RKO (cell line): ENCODE data around the gene HOMER2.

Source experiments
- DNase-seq: peaks from one replicate; pipeline ENCODE4 v3.0.0-alpha.2; 2016; ENCODE audit warnings: low spot score

HOMER2 gene

DNA sequence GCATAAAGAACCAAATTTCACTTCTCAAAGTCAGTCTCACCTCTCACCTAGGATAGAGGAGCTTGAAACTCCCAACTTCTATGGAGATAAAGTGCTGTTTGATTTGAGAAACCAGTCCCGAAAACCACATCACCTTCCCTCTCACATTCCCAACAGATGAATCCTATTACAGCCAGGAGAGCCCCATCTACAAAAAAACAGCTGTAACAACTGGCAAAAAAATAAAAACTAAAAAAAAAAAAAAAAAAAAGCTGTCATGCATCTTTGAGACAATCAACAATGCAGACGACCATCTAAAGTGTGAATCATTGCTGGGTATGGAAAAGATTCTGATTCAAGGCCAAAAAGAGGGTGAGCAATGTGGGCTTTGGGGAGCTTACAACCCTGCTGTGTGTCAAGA, 23.8 kb downstream of the HOMER2 start:
- DNase-seq: no peak

DNA sequence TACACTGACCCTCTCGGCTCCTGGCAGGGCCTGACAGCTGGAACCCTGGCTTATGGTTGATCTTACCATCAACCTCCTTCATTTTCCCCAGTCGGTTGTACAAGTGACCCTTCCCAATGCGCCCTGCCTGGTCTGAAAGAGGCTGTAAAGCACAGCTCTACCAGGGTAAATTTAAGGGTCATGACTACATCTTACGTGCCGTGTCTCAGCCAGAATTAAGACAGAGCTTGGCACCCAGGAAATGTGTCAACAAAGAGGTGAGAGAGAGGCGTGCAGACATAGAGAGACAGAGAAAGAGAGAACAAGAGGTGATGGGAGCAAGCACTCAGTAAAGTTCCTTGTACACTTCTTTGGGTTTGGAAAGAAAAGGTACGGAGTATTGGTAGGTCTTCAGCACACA, 28.8 kb downstream of the HOMER2 start:
- no peak for DNase-seq

DNA sequence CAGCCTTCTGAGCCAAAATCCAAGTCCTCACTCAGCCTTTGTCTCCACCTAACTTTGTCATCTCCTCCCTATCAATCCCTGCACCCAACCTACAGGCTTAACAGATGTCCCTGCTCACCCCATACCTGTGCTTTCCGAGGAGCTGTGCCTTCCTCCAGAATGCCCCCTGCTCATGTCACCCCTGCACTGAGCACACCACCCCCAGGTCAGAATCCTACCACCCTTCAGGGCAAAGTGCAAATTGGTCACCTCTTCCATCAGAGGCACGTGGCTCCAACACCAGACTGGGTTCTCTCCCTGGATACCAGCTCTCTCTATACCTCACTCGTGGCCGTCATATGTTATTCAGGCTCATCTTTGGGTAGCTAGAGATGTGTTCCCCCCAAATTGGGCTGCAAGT, 29.8 kb downstream of the HOMER2 start:
- no peak for DNase-seq

DNA sequence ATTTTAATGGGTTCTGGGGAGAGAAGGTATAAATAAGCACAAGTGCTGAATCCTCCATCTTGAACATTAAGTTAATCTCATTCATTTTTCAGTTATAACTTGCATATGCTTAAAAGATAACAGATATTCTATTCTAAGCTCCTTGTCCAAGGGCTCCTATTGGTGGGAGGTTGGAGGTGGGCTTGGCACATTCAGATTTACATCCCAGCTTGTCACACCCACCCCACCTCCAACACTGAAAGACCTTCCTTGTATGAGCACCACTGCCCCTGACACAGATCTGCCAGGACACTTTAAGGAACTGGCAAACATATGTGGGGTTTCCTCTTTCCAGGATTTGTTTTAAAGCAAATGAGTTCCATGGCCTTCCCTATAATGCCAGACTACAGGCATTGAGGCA, 30.6 kb downstream of the HOMER2 start:
- DNase-seq: no peak

DNA sequence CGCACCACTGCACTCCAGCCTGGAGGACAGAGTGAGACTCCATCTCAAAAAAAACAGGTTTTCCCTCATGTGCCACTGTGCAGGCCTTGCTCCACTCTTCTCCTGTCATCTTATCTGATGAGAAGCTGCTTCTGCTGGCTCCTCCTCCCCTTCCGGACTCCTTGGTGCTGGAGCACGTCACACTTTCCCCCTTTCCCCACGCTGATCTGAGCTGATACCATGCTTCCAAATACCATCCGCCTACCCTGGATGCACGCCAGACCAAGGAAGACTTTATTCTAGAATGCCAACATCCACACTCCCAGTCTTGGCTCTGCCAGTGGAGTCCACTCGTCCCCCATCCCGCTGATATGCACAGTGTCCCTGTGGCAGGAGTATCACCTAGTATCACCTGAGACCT, 31.3 kb downstream of the HOMER2 start:
- no peak for DNase-seq

DNA sequence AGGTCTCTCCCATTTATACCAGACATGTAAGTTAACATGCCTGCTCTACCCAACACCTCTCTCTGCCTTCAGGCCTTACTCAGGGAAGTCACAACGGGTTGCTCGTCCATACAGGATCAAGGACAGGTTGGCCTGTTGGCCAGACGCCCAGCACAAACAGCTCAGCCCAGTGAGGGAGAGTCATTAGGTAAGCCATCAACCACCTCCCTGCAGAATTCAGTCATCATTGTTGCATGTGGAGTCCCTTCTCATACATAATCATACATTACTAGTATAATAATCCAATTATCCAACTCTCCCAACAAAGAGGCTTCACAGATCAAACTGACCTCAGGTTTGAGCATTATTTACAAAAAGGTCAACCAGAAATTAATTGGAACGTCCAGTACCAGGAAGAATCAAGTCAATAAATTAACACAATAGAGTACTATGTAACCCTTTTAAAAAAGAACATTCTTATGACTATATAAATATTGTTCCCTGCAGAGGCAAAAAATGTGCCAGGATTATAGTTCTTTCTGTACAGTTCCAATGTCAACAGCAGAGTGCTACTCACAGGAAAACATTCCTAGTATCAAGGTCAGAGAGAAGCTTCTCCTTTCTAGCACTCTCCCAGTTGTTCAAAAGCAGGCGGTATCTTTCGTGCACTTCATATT, 33.2 kb downstream of the HOMER2 start:
- DNase-seq: no peak

DNA sequence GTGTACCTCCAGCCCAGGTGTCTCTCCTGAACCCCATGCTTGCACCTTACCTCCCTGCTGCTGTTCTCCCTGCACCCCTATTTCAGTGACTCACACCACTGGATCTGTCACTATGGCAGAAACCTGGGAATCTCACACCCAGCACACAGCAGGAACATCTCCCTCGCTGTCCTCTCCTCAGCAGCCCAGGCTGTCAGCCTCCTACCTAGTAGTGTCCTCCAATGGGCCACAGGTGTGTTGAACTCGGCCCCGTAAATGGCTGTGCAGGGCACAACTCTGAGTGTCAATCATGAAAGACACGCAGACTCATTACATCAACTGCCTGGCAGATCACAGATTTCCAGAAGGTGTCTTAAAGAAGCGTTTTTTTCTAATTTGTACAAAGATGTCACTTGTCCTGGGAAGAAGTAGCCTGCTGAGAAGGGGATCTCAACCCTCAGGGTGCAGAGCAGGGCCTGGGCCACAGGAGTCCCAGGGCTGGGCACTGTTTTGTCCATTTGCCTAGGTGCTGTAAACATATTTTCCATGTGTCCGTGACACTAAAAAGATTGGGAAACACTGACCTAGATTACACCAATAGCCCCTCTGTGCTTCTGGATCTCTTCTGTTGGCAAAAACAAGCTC, 33.8 kb downstream of the HOMER2 start:
- DNase-seq: no peak

DNA sequence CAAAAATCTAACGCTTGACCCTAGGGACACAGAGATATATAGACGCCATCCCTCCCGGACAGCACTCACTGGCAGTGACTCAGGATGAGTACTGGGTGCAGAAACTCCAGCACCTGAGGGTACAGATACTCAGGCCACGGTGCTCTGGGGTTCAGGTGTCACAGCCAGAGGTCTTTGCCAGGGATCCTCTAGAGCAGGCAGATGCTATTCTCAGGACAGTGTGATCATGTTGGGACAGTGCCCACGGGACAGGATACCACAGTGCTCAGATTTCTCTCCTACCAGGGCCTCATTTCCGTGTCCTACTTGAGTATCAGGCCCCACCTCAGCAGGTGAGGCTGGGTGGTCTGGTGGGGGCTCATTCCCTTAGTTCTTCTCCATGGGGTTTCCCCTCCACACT, 34.4 kb downstream of the HOMER2 start:
- no peak for DNase-seq

DNA sequence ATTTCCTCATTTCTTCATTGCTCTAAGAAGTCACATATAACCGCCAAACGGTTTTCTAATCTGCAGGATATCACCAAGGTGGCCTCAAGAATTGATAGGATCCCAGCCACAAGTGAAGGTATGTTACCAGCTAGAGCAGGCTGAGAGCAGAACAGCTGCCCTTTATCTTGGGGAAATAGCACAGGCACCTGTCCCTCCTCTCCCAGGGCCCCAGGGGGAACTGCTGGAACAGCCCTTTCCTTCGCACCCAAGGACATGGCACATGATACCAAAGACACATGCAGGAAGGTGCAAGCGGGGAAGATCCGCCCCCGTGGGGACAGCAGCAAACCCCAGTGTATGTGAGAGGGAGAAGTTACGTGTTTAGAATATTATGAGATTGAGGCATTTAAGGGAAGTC, 35.3 kb downstream of the HOMER2 start:
- no peak for DNase-seq

DNA sequence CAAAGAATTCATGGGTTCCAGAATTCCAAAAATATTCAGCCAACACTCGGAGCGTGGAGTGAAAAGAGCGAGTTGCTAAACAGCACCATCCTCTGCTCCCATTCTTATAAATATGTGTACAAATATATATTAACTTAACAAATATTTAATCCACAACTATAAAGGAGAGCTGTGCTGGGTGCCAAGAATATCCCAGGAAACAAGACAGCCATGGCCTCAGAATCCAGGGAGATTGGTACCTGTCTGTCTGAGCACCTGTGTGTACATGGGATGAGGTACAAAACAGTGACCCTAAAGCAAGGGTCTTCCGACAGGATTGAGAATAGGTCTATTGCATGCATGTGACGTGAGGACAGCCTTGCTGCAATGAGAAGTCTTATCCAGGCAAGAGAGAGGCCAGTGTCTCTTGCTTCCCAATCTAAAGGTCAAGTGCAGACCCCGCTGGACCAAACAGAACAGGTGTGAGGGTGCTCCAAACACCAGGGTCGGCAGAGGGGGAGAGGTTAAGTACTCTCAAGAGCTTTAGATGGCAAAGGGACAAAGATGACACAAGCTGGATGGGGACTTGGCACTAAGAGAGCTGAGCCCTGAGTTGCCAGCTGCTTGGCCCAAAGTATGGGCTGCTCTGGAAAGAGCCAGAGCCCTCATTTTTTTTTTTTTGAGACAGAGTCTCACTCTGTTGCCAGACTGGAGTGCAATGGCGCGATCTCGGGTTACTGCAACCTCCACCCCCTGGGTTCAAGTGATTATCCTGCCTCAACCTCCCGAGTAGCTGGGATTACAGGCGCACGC, 36.2 kb downstream of the HOMER2 start:
- DNase-seq: no peak

DNA sequence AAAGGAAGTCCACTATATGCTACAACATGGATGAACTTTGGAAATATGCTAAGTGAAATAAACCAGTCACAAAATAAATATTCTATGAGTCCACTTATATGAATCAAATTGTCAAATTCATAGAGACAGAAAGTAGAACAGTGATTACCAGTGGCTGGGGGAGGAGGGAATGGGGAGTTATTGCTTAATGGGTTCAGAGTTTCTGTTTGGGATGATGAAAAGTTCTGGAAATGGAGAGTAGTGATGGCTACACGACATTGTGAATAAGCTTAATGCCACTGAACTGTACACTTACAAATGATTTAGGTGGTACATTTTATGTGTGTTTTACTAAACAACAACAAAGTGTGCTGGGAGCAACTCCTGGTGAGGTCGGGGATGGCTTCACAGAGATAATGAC, 38.1 kb downstream of the HOMER2 start:
- no peak for DNase-seq

DNA sequence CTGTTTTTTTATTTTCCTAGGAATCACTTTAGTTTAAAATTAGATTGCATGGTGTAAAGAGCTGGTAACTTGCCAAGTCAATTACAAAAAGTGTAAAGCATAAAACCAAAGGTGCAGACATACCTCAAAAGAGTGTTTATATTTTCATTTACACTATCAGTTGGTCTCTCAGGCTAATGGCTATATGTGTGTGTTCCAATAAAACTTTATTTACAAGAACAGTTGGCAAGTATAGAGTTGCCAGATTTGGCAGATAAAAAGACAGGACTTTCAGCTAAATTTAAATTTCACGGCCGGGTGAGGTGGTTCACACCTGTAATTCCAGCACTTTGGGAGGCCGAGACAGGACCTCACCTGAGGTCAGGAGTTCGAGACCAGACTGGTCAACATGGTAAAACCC, 41.1 kb downstream of the HOMER2 start:
- DNase-seq: no peak

DNA sequence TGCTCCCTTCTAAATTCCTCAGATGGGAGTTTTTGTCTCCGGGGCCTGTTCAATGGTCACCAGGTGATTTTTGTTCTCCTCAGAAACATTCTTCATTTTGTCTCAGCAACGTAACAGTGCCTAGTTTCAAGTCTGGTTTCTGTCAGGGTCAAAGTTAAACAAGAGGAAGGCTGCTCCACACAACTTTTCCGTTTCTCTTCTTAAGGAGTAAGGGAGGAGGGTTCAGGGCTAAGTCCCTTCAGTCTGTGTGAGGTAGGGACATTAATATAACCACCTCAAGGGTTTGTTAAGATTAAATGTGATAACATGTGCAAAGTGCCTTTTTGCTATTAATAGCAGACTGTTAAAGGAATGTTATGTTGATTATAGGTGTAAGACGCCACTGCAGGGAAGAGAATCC, 41.8 kb downstream of the HOMER2 start:
- DNase-seq: no peak

DNA sequence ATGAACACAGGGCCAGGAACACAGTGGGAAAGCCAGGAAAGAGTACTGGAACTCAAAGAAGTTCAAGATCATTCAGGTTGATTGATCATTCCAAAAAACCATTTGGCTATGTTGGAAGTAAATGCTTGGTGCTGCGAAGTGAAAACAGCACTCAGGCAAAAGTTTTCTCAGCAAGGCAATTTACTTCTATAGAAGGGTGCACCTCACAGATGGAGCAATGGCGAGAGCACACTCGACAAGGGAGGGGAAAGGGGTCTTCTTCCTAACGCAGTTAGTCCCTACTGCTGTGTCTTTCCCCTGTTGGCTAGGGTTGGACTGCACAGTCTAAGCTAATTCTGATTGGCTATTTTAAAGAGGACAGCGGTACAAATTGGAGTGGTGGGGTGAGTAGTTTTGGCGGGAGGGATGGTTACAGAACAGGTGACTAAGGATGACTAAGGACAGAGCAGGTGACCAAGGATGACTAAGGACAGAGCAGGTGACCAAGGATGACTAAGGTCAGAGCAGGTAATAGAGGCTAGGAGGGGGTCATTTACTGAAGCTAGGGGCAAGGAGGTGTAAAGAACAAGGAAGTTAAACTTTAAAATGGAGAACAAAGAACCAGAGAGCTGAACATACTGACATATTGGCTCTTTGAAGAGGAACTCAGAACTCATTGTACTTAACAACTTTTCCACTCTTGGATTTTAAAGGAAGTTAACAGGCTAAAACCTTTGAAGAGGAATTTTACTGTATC, 43.3 kb downstream of the HOMER2 start:
- no peak for DNase-seq

DNA sequence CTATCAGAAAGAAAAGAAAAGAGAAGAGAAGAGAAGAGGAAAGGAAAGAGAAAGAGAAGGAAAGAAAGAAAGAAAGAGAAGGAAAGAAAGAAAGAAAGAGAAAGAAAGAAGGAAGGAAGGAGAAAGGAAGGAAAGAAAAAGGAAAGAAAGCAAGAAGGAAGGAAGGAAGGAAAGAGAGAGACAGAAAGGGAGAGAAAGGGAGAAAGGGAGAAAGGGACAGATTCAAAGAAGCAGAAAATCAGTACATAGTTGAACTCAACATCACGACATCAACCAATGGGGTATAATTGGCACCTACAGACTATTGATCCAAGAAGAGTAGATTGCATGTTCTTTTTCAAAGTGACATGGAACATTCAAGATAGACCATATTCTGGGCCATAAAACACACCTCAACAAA, 45.2 kb downstream of the HOMER2 start:
- no peak for DNase-seq

DNA sequence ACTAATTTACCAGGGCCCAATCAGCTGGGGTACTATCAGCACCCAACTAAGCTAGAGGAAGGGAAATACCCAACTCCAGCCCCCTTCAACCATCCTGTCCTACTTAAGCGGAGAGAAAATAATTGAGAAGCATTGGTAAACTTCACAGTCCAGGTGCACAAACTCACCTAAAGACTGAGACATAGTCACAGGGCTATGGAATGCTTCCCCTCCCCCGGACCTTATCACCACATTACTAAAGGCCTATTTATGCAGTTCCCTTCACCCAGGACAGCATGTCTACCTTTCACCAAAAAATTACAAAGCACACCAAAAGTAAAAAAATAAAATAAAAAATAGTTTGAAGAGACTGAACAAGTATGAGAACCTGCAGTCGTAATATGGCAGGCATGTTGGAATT, 47.9 kb downstream of the HOMER2 start:
- DNase-seq: no peak

DNA sequence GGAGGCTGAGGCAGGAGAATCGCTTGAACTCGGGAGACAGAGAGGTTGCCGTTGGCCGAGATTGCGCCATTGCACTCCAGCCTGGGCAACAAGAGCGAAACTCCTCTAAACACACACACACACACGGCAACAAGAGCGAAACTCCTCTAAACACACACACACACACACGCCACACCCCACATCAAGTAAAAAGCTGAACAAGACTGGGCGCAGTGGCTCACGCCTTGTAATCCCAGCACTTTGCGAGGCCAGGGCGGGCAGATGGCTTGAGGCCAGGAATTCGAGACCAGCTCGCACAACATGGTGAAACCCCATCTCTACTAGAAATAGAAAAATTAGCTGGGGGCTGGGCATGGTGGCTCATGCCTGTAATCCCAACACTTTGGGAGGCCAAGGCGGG, 49.0 kb downstream of the HOMER2 start:
- no peak for DNase-seq

DNA sequence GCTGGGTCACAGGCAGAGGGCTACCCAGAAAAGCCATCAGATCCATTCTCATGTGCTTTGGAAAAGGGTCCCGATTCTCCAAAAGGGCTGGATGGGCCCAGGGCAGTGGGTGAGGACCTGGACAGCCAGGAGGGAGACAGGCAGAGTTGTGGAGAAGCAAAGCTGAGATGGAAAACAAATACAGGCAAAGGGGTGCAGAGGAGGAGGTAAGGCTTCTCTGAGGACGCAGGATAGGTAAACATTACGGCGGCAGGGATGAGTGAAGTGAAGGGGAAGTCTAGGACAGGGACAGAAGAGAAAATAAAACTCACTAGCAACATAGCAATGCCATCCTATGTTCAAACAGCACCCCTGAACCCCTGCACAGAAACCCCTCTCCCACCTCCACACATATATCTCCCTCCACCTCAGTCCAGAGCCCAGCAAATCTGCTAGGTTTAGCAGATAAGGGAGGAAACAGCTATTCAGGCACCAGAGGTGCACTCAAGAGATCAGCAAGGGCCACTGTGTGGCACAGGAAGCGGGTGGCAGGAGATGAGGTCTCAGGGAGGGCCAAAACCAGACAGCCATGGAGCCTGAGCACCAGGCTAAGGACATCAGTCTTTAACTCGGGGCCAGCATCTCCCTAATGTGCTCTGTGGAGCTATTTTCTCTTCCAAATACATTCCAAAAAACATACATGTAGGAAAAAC, 51.3 kb downstream of the HOMER2 start:
- DNase-seq: no peak

DNA sequence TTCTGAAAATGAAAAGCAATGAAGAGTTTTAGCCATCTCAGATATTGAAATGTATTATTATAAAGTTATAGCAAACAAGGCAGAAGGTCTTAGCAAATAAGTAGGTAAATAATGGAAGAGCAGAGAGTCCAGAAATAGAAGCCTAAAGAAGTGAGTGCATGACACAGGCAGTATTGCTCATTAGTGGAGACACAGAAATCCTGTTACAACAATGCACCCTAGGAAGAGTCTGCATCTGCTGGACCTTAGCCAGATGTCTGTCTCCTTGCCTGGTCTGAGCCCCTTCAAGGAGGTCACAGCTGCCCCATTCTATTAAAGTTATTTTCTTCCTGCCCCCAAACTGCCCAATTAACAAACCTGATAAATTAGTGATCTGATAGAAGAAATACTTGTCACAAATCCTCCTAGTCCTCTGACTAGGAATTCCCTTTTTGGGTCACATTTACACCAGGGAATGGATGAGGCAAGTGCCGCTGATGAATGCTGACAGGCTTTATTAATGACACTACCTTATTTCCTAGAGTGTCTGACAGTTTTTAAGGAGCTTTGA, 51.9 kb downstream of the HOMER2 start:
- no peak for DNase-seq

DNA sequence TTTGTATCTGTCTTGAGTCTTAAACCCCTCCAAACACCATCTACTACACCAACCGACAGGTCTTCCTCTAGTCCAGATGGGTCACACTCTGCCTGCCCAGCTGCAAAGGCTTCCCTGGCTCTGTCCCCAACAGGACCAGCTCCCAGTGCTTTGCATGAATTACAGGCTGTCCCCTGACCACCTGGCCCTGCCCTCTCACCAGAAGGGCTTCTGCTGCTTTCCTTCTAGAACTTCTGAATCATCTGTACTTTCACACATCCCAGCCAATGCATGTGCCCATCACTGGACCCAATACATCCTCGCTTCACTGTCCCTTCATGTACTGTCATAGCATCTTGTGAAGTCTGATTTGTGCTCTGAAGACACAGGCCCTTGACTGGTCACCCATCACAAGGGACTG, 53.6 kb downstream of the HOMER2 start:
- no peak for DNase-seq

DNA sequence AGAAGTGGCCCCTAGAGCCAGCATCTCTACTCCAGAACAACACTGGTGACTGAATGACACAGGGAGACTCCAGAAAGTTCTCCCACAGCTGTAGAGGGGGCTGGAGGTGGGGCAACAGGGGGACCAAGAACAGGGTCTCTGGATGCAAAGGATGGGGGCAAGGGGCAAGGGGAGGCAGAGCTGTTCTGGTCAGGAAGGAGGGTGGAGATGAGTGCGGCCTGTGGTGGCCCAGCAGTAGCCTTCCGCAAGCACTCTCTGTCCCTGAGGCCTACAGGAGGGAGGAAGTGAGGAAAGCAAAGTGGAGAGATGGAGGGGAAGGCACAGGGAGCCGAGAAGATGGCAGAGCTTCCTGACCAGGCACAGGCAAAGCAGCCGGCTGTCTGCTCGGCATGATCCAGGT, 56.5 kb downstream of the HOMER2 start:
- DNase-seq: no peak

DNA sequence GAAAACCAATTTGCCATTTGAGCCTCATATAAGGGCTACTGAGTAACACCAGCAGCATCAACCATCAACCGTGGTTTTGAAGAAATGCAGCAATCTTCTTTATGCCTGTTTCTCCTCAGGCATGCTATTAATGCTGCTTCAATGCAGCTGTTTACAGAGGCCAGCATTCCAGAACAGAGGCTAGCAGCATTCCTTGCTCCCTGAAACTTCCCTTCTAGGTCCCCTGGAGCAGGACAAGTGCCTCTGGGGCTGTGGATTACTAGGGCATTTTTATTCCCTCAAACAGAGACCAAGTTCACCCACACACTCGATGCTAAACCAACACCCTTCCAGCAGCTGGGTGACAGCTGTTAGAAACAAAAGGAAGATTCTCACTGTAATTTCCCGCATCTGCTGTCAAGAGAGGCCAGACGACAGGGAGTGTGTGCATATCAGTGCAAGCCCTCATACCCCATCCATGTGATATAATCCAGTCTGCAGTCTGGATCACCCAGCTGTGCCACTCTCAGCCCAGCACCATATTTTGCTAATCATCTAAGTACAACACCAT, 57.5 kb downstream of the HOMER2 start:
- DNase-seq: no peak
